Stimulated activated CD8-positive, alpha-beta memory T cell treated with anti-CD3 and anti-CD28 coated beads, Interleukin-7, amount 100 ng/mL, for 1 hour (primary cell): Measurements from ENCODE around the gene GIPC1.

ENCODE experiments used
- DNase-seq, 2 donors: peaks; one replicate each; pipeline ENCODE4 v3.0.0-alpha.2; 2020; ENCODE audit warnings: low read depth in 2 of 2

Gene GIPC1

GRCh38 chr19:14437578-14438140 lies 58.3 kb downstream of the GIPC1 start:
- no peak for DNase-seq

GRCh38 chr19:14435320-14436050 lies 60.4 kb downstream of the GIPC1 start:
- DNase-seq, result no peak

- DNase-seq, result no peak
Measured at GRCh38 chr19:14434543-14435319, 61.2 kb downstream of the GIPC1 start.

- DNase-seq, result no peak
Measured at GRCh38 chr19:14433554-14434501, 62.1 kb downstream of the GIPC1 start.

GRCh38 chr19:14432791-14433553 lies 63.0 kb downstream of the GIPC1 start, which contains the start of gene PKN1:
Gene PKN1 (plus strand): TSS chr19:14433306. CDS start chr19:14433522, 216 bp downstream.
- no peak for DNase-seq

- DNase-seq, result no peak
Measured at GRCh38 chr19:14430712-14431111, 65.2 kb downstream of the GIPC1 start.

- no peak for DNase-seq
Measured at GRCh38 chr19:14428882-14429416, 67.0 kb downstream of the GIPC1 start.
